ENCODE results near the gene SOSTDC1.
"Not testable (repeated sequence)": the region's sequence is repeated elsewhere in the genome, so short reads cannot be mapped to it uniquely, and the experiment has no call there.

The SOSTDC1 gene

GRCh38 chr7:16465469-16466361 lies at the start of gene SOSTDC1:
TSS of gene SOSTDC1 (minus strand) at chr7:16465738. CDS start at chr7:16465668, 70 bp downstream.
- DNase-seq, result no peak

DNA sequence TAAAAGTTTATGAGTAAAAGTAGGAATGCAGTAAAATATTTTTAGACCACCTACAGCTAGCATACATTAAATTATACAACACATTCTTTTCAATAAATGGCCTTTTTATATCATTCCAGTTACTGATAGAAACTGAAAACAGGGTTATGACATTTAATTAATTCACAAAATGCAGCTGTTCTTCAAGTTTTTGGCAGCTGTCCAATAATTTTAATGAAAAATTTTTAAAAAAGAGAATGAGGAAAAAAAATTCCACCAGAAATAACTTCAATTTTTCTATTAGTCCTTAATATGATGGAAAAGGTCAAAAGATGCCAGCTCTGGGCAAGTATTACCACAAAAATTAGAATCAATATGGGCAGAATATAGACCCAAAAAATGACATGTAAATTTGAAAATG lies 49.2 kb upstream of the SOSTDC1 start:
- DNase-seq, result no peak

DNA sequence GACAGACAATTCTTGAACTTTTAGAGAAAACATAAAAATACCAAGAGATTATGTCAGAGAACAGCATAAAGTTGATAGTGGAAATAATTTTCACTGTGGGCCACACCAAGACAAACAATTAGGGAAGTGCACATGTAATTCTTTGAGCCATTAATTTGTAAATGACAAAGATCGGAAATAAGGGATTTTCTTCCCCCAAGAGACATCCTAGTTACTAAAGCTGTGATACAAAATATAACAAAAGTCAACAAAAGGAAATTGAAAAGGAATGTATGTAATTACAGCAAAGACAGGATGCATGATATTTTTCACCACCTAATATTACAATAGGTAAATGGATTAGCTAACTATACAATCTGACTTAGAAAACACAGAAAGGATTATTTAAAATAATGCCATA lies 48.7 kb upstream of the SOSTDC1 start:
- no peak for DNase-seq

GRCh38 chr7:16512097-16512496 lies 46.6 kb upstream of the SOSTDC1 start:
- no peak for DNase-seq

DNA sequence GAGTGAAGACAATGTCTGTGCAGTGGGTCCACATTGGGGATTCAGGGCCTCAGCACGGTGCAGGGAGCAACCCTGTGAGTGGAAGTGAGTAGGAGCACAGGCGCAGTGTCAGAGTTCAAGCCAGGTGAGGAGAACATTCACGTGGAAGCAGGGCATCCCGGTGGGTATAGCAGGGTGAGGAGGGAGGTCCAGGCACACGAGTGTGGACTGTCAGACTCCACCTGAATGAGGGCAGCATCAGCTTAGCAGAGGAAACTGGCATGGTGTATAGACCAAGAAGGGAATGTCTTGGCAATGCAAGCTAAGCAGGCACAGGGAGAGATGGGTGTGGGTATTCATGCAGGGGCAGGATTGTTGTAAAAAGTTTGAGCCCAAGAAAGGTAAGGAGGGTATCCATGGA lies 45.8 kb upstream of the SOSTDC1 start:
- DNase-seq, result no peak

GRCh38 chr7:16509829-16510228 lies 44.3 kb upstream of the SOSTDC1 start:
- no peak for DNase-seq

- DNase-seq, result not testable (repeated sequence)
Observed at GRCh38 chr7:16506422-16506821, 40.9 kb upstream of the SOSTDC1 start.

- no peak for DNase-seq
Observed at GRCh38 chr7:16504019-16504418, 38.5 kb upstream of the SOSTDC1 start.

DNA sequence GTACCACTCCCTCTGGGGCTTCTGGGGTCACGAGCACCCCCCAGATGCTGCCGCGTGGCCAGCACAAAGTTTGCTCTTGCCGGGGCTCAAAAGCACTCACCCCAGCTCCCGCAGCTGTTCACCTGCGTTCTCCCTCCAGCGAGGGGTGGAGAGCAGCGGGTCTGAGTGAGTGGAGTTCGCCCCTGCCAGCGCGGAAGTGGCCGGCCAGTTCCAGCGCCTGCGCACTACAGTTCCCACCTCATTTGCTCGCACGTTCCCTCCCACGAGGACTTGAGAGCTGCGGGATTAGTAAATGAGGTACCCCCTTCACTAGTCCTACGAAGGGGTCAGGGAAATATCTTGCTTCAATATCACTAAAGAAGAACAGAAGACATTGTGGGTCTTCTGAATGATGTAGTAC lies 36.8 kb upstream of the SOSTDC1 start:
- DNase-seq, result no peak

GRCh38 chr7:16498122-16498521 lies 32.6 kb upstream of the SOSTDC1 start:
- no peak for DNase-seq

- no peak for DNase-seq
Observed at GRCh38 chr7:16494955-16495719, 29.6 kb upstream of the SOSTDC1 start.

DNA sequence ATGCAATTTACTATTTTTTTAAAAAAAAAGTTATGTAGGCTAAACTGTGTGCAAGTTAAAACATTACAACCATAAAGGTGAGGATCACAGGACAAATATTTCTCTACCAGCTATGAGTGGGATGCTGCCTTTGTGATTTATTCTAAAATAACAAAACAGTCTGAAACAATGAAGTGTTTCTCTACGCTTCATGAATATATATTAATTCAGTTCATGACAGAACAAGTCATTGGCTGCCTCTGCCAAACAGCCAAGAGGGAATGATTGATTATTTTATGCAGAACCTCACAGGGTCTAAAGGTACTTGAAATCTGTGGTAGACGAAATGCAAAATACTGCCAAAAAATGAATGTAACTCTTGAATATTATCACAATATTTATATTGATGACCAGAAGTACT lies 29.0 kb upstream of the SOSTDC1 start:
- no peak for DNase-seq

DNA sequence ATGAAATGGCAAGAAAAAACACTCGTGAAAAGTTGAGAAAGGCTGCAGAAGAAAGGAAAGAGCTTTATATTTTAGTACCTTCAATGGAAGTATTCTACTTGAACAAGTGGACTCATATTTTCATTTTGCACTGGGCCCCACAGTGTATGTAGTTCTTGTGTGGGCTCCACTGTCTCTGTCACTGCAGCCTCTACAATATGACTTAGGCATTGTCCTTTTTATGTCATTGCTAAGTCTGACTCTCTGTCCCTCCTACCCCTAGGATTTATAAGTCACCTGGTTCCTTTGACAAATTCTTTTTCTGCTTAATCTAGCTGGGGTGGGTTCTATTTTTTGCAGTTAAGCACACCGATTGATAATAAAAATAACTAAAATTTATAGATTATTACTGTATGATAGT lies 27.7 kb upstream of the SOSTDC1 start:
- no peak for DNase-seq

GRCh38 chr7:16492513-16493062 lies 27.1 kb upstream of the SOSTDC1 start:
- DNase-seq, result no peak

DNA sequence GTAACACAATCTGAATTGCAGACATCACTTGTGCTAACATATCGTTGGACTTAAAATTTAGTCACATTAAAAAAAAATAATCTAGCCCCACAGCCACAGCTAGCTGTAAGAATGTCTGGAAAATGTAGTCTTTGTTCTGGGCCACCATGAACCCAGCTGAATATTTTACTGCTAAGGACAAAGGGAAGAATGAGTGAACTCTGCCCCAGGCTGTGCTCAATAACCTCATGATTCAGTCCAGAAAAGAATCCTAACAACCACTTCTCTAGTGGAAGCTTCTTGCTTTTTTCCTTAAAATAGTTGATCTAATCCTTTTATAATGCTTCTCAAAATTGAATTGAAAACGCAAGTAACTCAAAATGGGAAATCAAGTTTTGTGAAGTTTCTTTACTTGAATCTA lies 25.6 kb upstream of the SOSTDC1 start:
- no peak for DNase-seq

DNA sequence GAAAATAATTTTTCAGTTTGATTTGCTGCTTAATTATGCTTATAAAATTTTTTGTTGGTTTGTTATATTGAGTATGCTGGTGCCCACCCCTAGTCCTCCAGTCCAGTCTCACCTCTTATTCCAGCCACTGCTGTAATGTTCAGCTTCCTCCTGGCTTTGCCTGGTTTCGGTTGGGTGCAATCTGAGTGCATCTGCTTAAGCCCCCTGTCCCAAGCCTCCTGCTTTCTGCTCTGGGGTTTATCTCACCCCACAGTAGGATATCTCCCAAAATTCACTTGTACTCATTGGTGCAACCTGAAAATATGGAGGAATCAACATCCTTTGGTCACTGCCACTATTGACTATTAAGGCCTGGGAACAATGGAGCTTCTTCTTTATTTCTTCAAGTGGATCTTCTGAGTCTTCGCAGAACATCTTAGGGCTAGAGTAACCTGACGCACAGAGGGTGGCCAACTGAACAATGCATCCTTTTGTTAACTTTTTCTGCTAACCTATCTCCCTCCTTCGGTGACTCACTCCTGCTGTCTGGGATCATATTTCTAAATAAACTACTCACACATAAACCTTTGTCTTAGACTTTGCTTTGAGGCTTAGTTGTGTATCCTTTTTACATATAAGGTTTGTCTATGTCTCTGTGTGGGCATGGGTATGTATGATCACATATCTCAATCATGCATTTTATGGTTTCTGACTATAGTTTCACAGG lies 19.1 kb upstream of the SOSTDC1 start:
- DNase-seq, result no peak

- DNase-seq, result no peak
Observed at GRCh38 chr7:16479591-16479990, 14.1 kb upstream of the SOSTDC1 start.

- DNase-seq, result no peak
Observed at GRCh38 chr7:16479161-16479560, 13.6 kb upstream of the SOSTDC1 start.

GRCh38 chr7:16471933-16472332 lies 6.4 kb upstream of the SOSTDC1 start:
- DNase-seq, result no peak

GRCh38 chr7:16463949-16464715 lies 1.4 kb downstream of the SOSTDC1 start:
- no peak for DNase-seq

- DNase-seq, result no peak
Observed at GRCh38 chr7:16463520-16463919, 2.0 kb downstream of the SOSTDC1 start.

GRCh38 chr7:16462431-16462889 lies 3.1 kb downstream of the SOSTDC1 start:
- DNase-seq, result no peak

All from NCI-H1105 (cell line).